Loucy (cell line): ENCODE measurements around the gene KAT2B.

Experiments used
- H2AFZ ChIP-seq: fragments of 200-600 bp; sonication (generic); 2 replicates; pipeline ENCODE4 v1.6.0; 2016; ENCODE audit warnings: antibody characterized with exemption, mild to moderate bottlenecking, low read length, moderate library complexity
- H3F3A ChIP-seq: fragments of 200-600 bp; 2 replicates; pipeline ENCODE4 v1.6.0; 2016; ENCODE audit warnings: antibody characterized with exemption, low read depth, mild to moderate bottlenecking
- H3K27me3 ChIP-seq: fragments of 200-600 bp; sonication (generic); 2 replicates; pipeline ENCODE4 v1.6.1; 2014; ENCODE audit warnings: low read length, mild to moderate bottlenecking; ENCODE audit not compliant: insufficient read depth, poor library complexity, severe bottlenecking
- H3K36me3 ChIP-seq: fragments of 200-600 bp; sonication (generic); 2 replicates; pipeline ENCODE4 v1.6.1; 2016; ENCODE audit warnings: low read length; ENCODE audit not compliant: insufficient read depth
- H3K4me1 ChIP-seq: fragments of 200-600 bp; sonication (generic); 2 replicates; pipeline ENCODE4 v1.5.1; 2014; ENCODE audit warnings: low read length, mild to moderate bottlenecking; ENCODE audit not compliant: insufficient read depth, poor library complexity, severe bottlenecking
- H3K4me2 ChIP-seq: fragments of 200-600 bp; sonication (generic); 2 replicates; pipeline ENCODE4 v1.6.0; 2014; ENCODE audit warnings: antibody characterized with exemption, low read length, low read depth, mild to moderate bottlenecking; ENCODE audit not compliant: poor library complexity, severe bottlenecking
- H3K4me3 ChIP-seq: fragments of 200-600 bp; sonication (generic); 2 replicates; pipeline ENCODE4 v1.5.1; 2014; ENCODE audit warnings: low read length, mild to moderate bottlenecking, mixed read lengths; ENCODE audit not compliant: poor library complexity, severe bottlenecking
- H3K79me2 ChIP-seq: fragments of 200-600 bp; sonication (generic); 2 replicates; pipeline ENCODE4 v1.6.1; 2014; ENCODE audit warnings: low read length; ENCODE audit not compliant: insufficient read depth
- H3K9ac ChIP-seq: fragments of 200-600 bp; sonication (generic); 2 replicates; pipeline ENCODE4 v1.6.0; 2014; ENCODE audit warnings: mild to moderate bottlenecking, low read depth, low read length, moderate library complexity; ENCODE audit not compliant: poor library complexity, severe bottlenecking
- H3K9me2 ChIP-seq: fragments of 200-600 bp; sonication (generic); replicated peaks from 2 replicates; pipeline ENCODE4 v1.6.1; 2016; ENCODE audit warnings: low read depth, low read length, mixed read lengths
- H3K9me3 ChIP-seq: fragments of 200-600 bp; sonication (generic); 2 replicates; pipeline ENCODE4 v1.6.1; 2014; ENCODE audit warnings: mild to moderate bottlenecking, antibody characterized with exemption, low read length, low read depth; ENCODE audit not compliant: insufficient read depth
- H4K20me1 ChIP-seq: fragments of 200-600 bp; sonication (generic); 2 replicates; pipeline ENCODE4 v1.6.0; 2014; ENCODE audit warnings: antibody characterized with exemption, low read length, mild to moderate bottlenecking; ENCODE audit not compliant: insufficient read depth, poor library complexity, severe bottlenecking
- CTCF ChIP-seq: fragments of 200-600 bp; sonication (generic); conservative IDR thresholded peaks from 2 replicates; pipeline ENCODE4 v1.5.1; 2014; ENCODE audit warnings: mild to moderate bottlenecking, antibody characterized with exemption, low read length
- EZH2phosphoT487 ChIP-seq: fragments of 200-600 bp; IDR thresholded peaks from 2 replicates; pipeline ENCODE4 v1.6.1; 2018; ENCODE audit warnings: antibody characterized with exemption, mild to moderate bottlenecking, moderate library complexity, borderline replicate concordance

Gene KAT2B

GRCh38 chr3:20038699-20039465, 1.4 kb upstream of the KAT2B start:
- peaks cover 24% of the 10 kb centered on the region for H3K79me2 ChIP-seq
- no peaks in the 10 kb centered on the region for H3K36me3 ChIP-seq
- peaks cover 3% of the 10 kb centered on the region; the same call in 1 of the 2 replicates for H3F3A ChIP-seq
- H3K27me3 ChIP-seq, result no peaks in the 10 kb centered on the region
- no peak for TF ChIP-seq CTCF
- TF ChIP-seq EZH2phosphoT487, result no peak
- H4K20me1 ChIP-seq, result peaks cover 8% of the 10 kb centered on the region
- H3K9me2 ChIP-seq, result no peaks in the 10 kb centered on the region
- no peaks in the 10 kb centered on the region for H3K9me3 ChIP-seq
- peak overlapping the region; percentile 90 for H3K4me3 ChIP-seq
- H2AFZ ChIP-seq, result peak overlapping the region; percentile 97
- H3K4me1 ChIP-seq, result peaks cover 37% of the 10 kb centered on the region
- H3K4me2 ChIP-seq, result peak overlapping the region; percentile 79
- peak overlapping the region; percentile 94 for H3K9ac ChIP-seq

- H3K79me2 ChIP-seq, result peaks cover 27% of the 10 kb centered on the region
- no peaks in the 10 kb centered on the region for H3K9me2 ChIP-seq
- no peaks in the 10 kb centered on the region for H3K27me3 ChIP-seq
- peaks cover 3% of the 10 kb centered on the region; the same call in 1 of the 2 replicates for H3F3A ChIP-seq
- H3K4me2 ChIP-seq, result peak overlapping the region; percentile 79
- H3K9me3 ChIP-seq, result no peaks in the 10 kb centered on the region
- TF ChIP-seq EZH2phosphoT487 (no peak), CTCF (no peak)
- H3K4me1 ChIP-seq, result peaks cover 37% of the 10 kb centered on the region
- H3K4me3 ChIP-seq, result peak overlapping the region; percentile 90
- H2AFZ ChIP-seq, result peak overlapping the region; percentile 97
- peak overlapping the region; percentile 94 for H3K9ac ChIP-seq
- H4K20me1 ChIP-seq, result peaks cover 9% of the 10 kb centered on the region
- no peaks in the 10 kb centered on the region for H3K36me3 ChIP-seq
Observed at GRCh38 chr3:20039466-20039764, 831 bp upstream of the KAT2B start.

GRCh38 chr3:20040548-20041196, 426 bp downstream of the KAT2B start:
- peaks cover 36% of the 10 kb centered on the region for H3K79me2 ChIP-seq
- H3K27me3 ChIP-seq, result no peaks in the 10 kb centered on the region
- H3K9me2 ChIP-seq, result no peaks in the 10 kb centered on the region
- peaks cover 37% of the 10 kb centered on the region for H3K4me1 ChIP-seq
- H3F3A ChIP-seq, result peaks cover 3% of the 10 kb centered on the region; the same call in 1 of the 2 replicates
- H3K36me3 ChIP-seq, result no peaks in the 10 kb centered on the region
- H3K4me3 ChIP-seq, result peak overlapping the region; percentile 96
- H3K9ac ChIP-seq, result peak overlapping the region; percentile 77
- peak overlapping the region; percentile 92 for H3K4me2 ChIP-seq
- H2AFZ ChIP-seq, result peak overlapping the region; percentile 92
- TF ChIP-seq CTCF (no peak; the same call in 1 of the 2 replicates), EZH2phosphoT487 (no peak)
- H4K20me1 ChIP-seq, result peaks cover 13% of the 10 kb centered on the region
- no peaks in the 10 kb centered on the region for H3K9me3 ChIP-seq
